AG04450 (cell line): ENCODE data around the gene PPA1. TPM values are rescaled to one million over a fixed set of nuclear protein-coding genes. Genes with fewer than 3 reads are reported as not detected.

ENCODE experiments used
- CTCF ChIA-PET: fragments of 300-600, 350-600 bp; formaldehyde crosslinking; extraction: SDS; loops from one replicate; lab custom pipeline; 2022; ENCODE audit warnings: antibody characterized with exemption, inconsistent platforms; lab: Charles Lee
- POLR2A ChIA-PET: fragments of 350-600 bp; formaldehyde crosslinking; extraction: SDS; loops from one replicate; lab custom pipeline; 2021; ENCODE audit warnings: antibody characterized with exemption, inconsistent platforms; lab: Yijun Ruan, JAX
- DNase-seq: peaks from one replicate; pipeline ENCODE4 v3.0.0-alpha.2; 2011; ENCODE audit warnings: low read depth, low spot score
- H3K27ac ChIP-seq: one replicate; pipeline ENCODE4 v1.5.1; 2012; ENCODE audit warnings: low read depth, low read length, control low read depth
- H3K27me3 ChIP-seq: one replicate; pipeline ENCODE4 v1.6.0; 2012; ENCODE audit warnings: low read length; ENCODE audit not compliant: control insufficient read depth, insufficient read depth
- H3K4me3 ChIP-seq: 2 replicates; pipeline ENCODE4 v1.5.1; 2011; ENCODE audit warnings: mild to moderate bottlenecking, low read depth, low read length, control low read depth
- H3K9me3 ChIP-seq: 2 replicates; pipeline ENCODE4 v1.5.1; 2012; ENCODE audit warnings: low read length; ENCODE audit not compliant: control insufficient read depth, insufficient read depth
- polyA minus RNA-seq: library from RNA; depleted of rRNA, polyadenylated mRNA; stranded (reverse); fragments of >200 nt; gene quantifications from 2 replicates; pipeline ENCODE4 v1.2.3, GENCODE V29; 2011; rRNA and poly(A)+ RNA removed
- polyA plus RNA-seq: library from polyadenylated mRNA; depleted of rRNA; stranded (reverse); fragments of >200 nt; gene quantifications from 2 replicates; pipeline ENCODE4 v1.2.3, GENCODE V29; 2011; rRNA removed
- TF ChIP-seq, protein P1 (sequence below): IDR thresholded peaks from 2 replicates; pipeline ENCODE4 v1.5.1; 2011; ENCODE audit warnings: low read depth, low read length, control low read depth, inconsistent platforms

PPA1 gene
- polyA plus RNA-seq (148 and 227 TPM in 2 replicates), polyA minus RNA-seq (56.0 and 83.0 TPM in 2 replicates)

- peak; percentile 78 for DNase-seq
- Histone ChIP-seq H3K9me3 (no peaks in the 10 kb centered on the region; the same call in 1 of the 2 replicates), H3K27ac (peak within 1 kb of the TSS; percentile 47), H3K4me3 (peak within 1 kb of the TSS; percentile 81), H3K27me3 (no peaks in the 10 kb centered on the region)
- CTCF ChIA-PET, result interaction anchor here (1.1 to 3.2 kb wide), 6 partner anchors 10 to 131 kb away, joined by 4 to 29 read pairs (median 5); partner anchors contain the start of gene TYSND1
- TF ChIP-seq, protein P1, sequence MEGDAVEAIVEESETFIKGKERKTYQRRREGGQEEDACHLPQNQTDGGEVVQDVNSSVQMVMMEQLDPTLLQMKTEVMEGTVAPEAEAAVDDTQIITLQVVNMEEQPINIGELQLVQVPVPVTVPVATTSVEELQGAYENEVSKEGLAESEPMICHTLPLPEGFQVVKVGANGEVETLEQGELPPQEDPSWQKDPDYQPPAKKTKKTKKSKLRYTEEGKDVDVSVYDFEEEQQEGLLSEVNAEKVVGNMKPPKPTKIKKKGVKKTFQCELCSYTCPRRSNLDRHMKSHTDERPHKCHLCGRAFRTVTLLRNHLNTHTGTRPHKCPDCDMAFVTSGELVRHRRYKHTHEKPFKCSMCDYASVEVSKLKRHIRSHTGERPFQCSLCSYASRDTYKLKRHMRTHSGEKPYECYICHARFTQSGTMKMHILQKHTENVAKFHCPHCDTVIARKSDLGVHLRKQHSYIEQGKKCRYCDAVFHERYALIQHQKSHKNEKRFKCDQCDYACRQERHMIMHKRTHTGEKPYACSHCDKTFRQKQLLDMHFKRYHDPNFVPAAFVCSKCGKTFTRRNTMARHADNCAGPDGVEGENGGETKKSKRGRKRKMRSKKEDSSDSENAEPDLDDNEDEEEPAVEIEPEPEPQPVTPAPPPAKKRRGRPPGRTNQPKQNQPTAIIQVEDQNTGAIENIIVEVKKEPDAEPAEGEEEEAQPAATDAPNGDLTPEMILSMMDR, result peak; percentile 20; the same call in 1 of the 2 replicates
- POLR2A ChIA-PET, result interaction anchor here (0.6 to 2.0 kb wide), 7 partner anchors 31 to 228 kb away, joined by 3 to 15 read pairs (median 3); no protein-coding TSS in a partner anchor
Measured at GRCh38 chr10:70233109-70233938, at the start of gene PPA1. TSS of gene PPA1 (minus strand) at chr10:70233429. CDS start at chr10:70233327, 102 bp downstream.

GRCh38 chr10:70281609-70282008, 48.4 kb upstream of the PPA1 start:
- peaks cover 53% of the 10 kb centered on the region for H3K27me3 ChIP-seq
- POLR2A ChIA-PET, result interaction anchor here (0.6 kb wide), 1 partner anchor 1281 kb away, joined by 3 read pairs; no protein-coding TSS in a partner anchor
- no peak overlapping the region for H3K4me3 ChIP-seq
- CTCF ChIA-PET, result interaction anchor here (0.6 to 1.7 kb wide), 2 partner anchors 9 to 57 kb away, joined by 3 to 9 read pairs; no protein-coding TSS in a partner anchor
- DNase-seq, result no peak
- no peaks in the 10 kb centered on the region; the same call in 1 of the 2 replicates for H3K9me3 ChIP-seq
- no peak overlapping the region for H3K27ac ChIP-seq
- TF ChIP-seq, protein P1, result no peak

- ChIA-PET POLR2A (no interaction called here), CTCF (no interaction called here)
- TF ChIP-seq, protein P1, result no peak
- Histone ChIP-seq H3K27ac (no peak overlapping the region), H3K27me3 (peaks cover 49% of the 10 kb centered on the region), H3K9me3 (no peaks in the 10 kb centered on the region; the same call in 1 of the 2 replicates), H3K4me3 (no peak overlapping the region)
- DNase-seq, result no peak
Measured at GRCh38 chr10:70280099-70280498, 46.9 kb upstream of the PPA1 start.

GRCh38 chr10:70277396-70278030, 44.3 kb upstream of the PPA1 start:
- ChIA-PET POLR2A (interaction anchor here (1.0 kb wide), 1 partner anchor 10 kb away, joined by 4 read pairs; no protein-coding TSS in a partner anchor), CTCF (interaction anchor here (0.5 to 1.2 kb wide), 2 partner anchors 12 to 25 kb away, joined by 3 to 6 read pairs; no protein-coding TSS in a partner anchor)
- TF ChIP-seq, protein P1, result no peak
- DNase-seq, result no peak
- Histone ChIP-seq H3K4me3 (no peak overlapping the region), H3K27me3 (peaks cover 23% of the 10 kb centered on the region), H3K27ac (no peak overlapping the region), H3K9me3 (no peaks in the 10 kb centered on the region)
